Neural cell (in vitro differentiated cells): ENCODE data around the gene KRT86. TPM values are rescaled to one million over a fixed set of nuclear protein-coding genes. Genes with fewer than 3 reads are reported as not detected.

Experiments
- H2AFZ ChIP-seq: fragments of 200-600, 300-800 bp; sonication (generic), shearing (Covaris generic); 2 replicates; pipeline ENCODE4 v1.6.0; 2014; ENCODE audit warnings: low read depth, mild to moderate bottlenecking, antibody characterized with exemption, low read length, moderate library complexity
- H3F3A ChIP-seq: fragments of 200-600 bp; shearing (Covaris generic); 2 replicates; pipeline ENCODE4 v1.6.1; 2016; ENCODE audit warnings: mild to moderate bottlenecking, moderate library complexity, mixed read lengths, antibody characterized with exemption, low read length; ENCODE audit not compliant: insufficient read depth, poor library complexity, severe bottlenecking
- H3K27ac ChIP-seq: fragments of 200-600, 300-800 bp; sonication (generic), shearing (Covaris generic); 2 replicates; pipeline ENCODE4 v1.5.1; 2014; ENCODE audit warnings: mild to moderate bottlenecking, low read length, moderate library complexity
- H3K27me3 ChIP-seq: fragments of 300-800, 200-600 bp; sonication (generic), shearing (Covaris generic); 2 replicates; pipeline ENCODE4 v1.6.0; 2014; ENCODE audit warnings: mild to moderate bottlenecking, low read depth, low read length, moderate library complexity; ENCODE audit not compliant: insufficient read depth
- H3K36me3 ChIP-seq: fragments of 300-800, 200-600 bp; sonication (generic), shearing (Covaris generic); 2 replicates; pipeline ENCODE4 v1.5.1; 2014; ENCODE audit warnings: mild to moderate bottlenecking, antibody characterized with exemption, low read length, moderate library complexity; ENCODE audit not compliant: insufficient read depth
- H3K4me2 ChIP-seq: fragments of 300-800, 200-600 bp; sonication (generic), shearing (Covaris generic); 2 replicates; pipeline ENCODE4 v1.6.0; 2014; ENCODE audit warnings: mild to moderate bottlenecking, low read length
- H3K4me3 ChIP-seq: fragments of 300-800, 200-600 bp; sonication (generic), shearing (Covaris generic); 2 replicates; pipeline ENCODE4 v1.5.1; 2014; ENCODE audit warnings: mild to moderate bottlenecking, low read length, moderate library complexity
- H3K79me2 ChIP-seq: fragments of 200-600 bp; shearing (Covaris generic); replicated peaks from 2 replicates; pipeline ENCODE4 v1.6.0; 2014; ENCODE audit warnings: mild to moderate bottlenecking, low read length, moderate library complexity; ENCODE audit not compliant: insufficient read depth
- H3K9ac ChIP-seq: fragments of 300-800, 200-600 bp; sonication (generic), shearing (Covaris generic); 2 replicates; pipeline ENCODE4 v1.6.1; 2016; ENCODE audit warnings: mild to moderate bottlenecking, low read length, mixed read lengths
- H3K9me2 ChIP-seq: fragments of 200-600 bp; shearing (Covaris generic); 2 replicates; pipeline ENCODE4 v1.6.1; 2016; ENCODE audit warnings: mild to moderate bottlenecking, low read length, mixed read lengths; ENCODE audit not compliant: insufficient read depth
- H3K9me3 ChIP-seq: fragments of 200-600, 300-800 bp; sonication (generic), shearing (Covaris generic); 2 replicates; pipeline ENCODE4 v1.6.1; 2016; ENCODE audit warnings: mild to moderate bottlenecking, mixed run types, low read length, moderate library complexity, mixed read lengths
- H4K20me1 ChIP-seq: fragments of 200-600 bp; shearing (Covaris generic); 2 replicates; pipeline ENCODE4 v1.6.1; 2016; ENCODE audit warnings: mild to moderate bottlenecking, mixed run types; ENCODE audit not compliant: insufficient read depth
- EP300 ChIP-seq: fragments of 450-650 bp; conservative IDR thresholded peaks from 2 replicates; pipeline ENCODE4 v1.6.1; 2014; ENCODE audit warnings: antibody characterized with exemption, mild to moderate bottlenecking, moderate library complexity; ENCODE audit not compliant: poor library complexity, severe bottlenecking
- EZH2 ChIP-seq: fragments of 200-600, 300-800 bp; shearing (Covaris generic), sonication (generic); IDR thresholded peaks from 2 replicates; pipeline ENCODE4 v1.6.1; 2014; ENCODE audit warnings: antibody characterized with exemption, low read length, borderline replicate concordance, mild to moderate bottlenecking; ENCODE audit not compliant: insufficient read depth, poor library complexity, severe bottlenecking
- MXI1 ChIP-seq: fragments of 450-650 bp; conservative IDR thresholded peaks from 2 replicates; pipeline ENCODE4 v1.6.1; 2014; ENCODE audit warnings: antibody characterized with exemption, mild to moderate bottlenecking; ENCODE audit not compliant: poor library complexity, severe bottlenecking
- POLR2AphosphoS5 ChIP-seq: IDR thresholded peaks from 2 replicates; pipeline ENCODE4 v1.6.1; 2012
- RAD21 ChIP-seq: fragments of 450-650 bp; conservative IDR thresholded peaks from 2 replicates; pipeline ENCODE4 v1.6.1; 2014; ENCODE audit warnings: antibody characterized with exemption, mild to moderate bottlenecking, moderate library complexity
- REST ChIP-seq: IDR thresholded peaks from 2 replicates; pipeline ENCODE4 v1.6.1; 2012; ENCODE audit warnings: borderline replicate concordance
- SMC3 ChIP-seq: fragments of 450-650 bp; conservative IDR thresholded peaks from 2 replicates; pipeline ENCODE4 v1.6.1; 2014; ENCODE audit warnings: antibody characterized with exemption, mild to moderate bottlenecking, moderate library complexity; ENCODE audit not compliant: poor library complexity
- TAF1 ChIP-seq: IDR thresholded peaks from 2 replicates; pipeline ENCODE4 v1.6.1; 2012; ENCODE audit warnings: low read depth
- polyA plus RNA-seq: library from polyadenylated mRNA; depleted of rRNA; stranded (reverse); fragments of >200 nt; gene quantifications from 2 replicates; pipeline ENCODE4 v1.2.3, GENCODE V29; 2014
- TF ChIP-seq, protein P1 (sequence below): fragments of 450-650 bp; IDR thresholded peaks from 2 replicates; pipeline ENCODE4 v1.5.1; 2014; ENCODE audit warnings: antibody characterized with exemption, mild to moderate bottlenecking, moderate library complexity; ENCODE audit not compliant: poor library complexity, severe bottlenecking

The KRT86 gene
- polyA plus RNA-seq, 1 donor from 2014 or later: not detected

DNA sequence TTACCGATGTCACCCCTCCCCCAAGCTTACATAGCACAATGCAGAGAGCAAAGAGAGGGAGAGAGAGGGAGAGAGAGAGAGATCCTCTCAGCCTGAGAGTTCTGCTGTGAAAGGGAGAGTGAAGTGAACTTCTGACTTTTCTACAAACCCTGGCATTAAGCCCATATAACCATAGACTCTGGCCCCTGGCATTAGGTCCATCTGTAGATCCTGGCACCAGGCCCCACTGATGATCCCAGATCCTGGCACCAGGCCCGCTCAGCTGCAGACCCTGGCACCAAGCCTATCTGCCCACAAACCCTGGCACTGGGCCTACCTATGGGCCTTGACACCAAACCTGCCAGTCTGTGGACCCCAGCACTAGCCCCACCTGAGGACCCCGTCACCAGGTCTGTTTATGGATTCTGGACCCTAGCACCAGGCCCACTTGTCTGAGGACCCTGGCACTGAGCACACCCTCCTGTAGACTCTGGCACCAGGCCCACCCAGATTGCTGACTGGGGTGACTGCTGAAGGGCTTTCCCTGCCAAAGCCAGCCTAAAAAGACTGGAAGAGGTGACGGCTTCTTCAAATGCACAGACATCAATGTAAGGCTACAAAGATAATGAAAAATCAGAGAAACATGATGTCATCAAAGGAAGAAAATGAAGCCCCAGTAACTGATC is 61.3 kb downstream of the KRT86 start:
- Histone ChIP-seq H3F3A (no peaks in the 10 kb centered on the region), H3K36me3 (no peaks in the 10 kb centered on the region), H3K9me3 (no peaks in the 10 kb centered on the region), H3K9ac (no peak overlapping the region), H3K4me2 (no peak overlapping the region), H3K79me2 (no peaks in the 10 kb centered on the region), H4K20me1 (no peaks in the 10 kb centered on the region), H3K4me3 (no peak overlapping the region), H3K27ac (no peak overlapping the region), H3K27me3 (no peaks in the 10 kb centered on the region), H2AFZ (no peak overlapping the region), H3K9me2 (no peaks in the 10 kb centered on the region)
- TF ChIP-seq EP300: no peak
- no peak for TF ChIP-seq RAD21
- TF ChIP-seq TAF1: no peak
- TF ChIP-seq POLR2AphosphoS5: no peak
- TF ChIP-seq, protein P1, sequence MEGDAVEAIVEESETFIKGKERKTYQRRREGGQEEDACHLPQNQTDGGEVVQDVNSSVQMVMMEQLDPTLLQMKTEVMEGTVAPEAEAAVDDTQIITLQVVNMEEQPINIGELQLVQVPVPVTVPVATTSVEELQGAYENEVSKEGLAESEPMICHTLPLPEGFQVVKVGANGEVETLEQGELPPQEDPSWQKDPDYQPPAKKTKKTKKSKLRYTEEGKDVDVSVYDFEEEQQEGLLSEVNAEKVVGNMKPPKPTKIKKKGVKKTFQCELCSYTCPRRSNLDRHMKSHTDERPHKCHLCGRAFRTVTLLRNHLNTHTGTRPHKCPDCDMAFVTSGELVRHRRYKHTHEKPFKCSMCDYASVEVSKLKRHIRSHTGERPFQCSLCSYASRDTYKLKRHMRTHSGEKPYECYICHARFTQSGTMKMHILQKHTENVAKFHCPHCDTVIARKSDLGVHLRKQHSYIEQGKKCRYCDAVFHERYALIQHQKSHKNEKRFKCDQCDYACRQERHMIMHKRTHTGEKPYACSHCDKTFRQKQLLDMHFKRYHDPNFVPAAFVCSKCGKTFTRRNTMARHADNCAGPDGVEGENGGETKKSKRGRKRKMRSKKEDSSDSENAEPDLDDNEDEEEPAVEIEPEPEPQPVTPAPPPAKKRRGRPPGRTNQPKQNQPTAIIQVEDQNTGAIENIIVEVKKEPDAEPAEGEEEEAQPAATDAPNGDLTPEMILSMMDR: no peak
- no peak for TF ChIP-seq SMC3
- TF ChIP-seq REST: no peak
- TF ChIP-seq MXI1: no peak

GRCh38 chr12:52336641-52337040 is 62.2 kb downstream of the KRT86 start:
- H3K79me2 ChIP-seq: no peaks in the 10 kb centered on the region
- H3K9me2 ChIP-seq: no peaks in the 10 kb centered on the region
- no peak overlapping the region for H3K4me2 ChIP-seq
- no peak overlapping the region for H3K27ac ChIP-seq
- no peaks in the 10 kb centered on the region for H4K20me1 ChIP-seq
- no peak overlapping the region for H3K9ac ChIP-seq
- no peaks in the 10 kb centered on the region for H3K27me3 ChIP-seq
- TF ChIP-seq EP300 (no peak), EZH2 (no peak), REST (no peak), MXI1 (no peak), TAF1 (no peak), SMC3 (no peak), POLR2AphosphoS5 (no peak), RAD21 (no peak)
- TF ChIP-seq, protein P1: no peak
- H3K36me3 ChIP-seq: no peaks in the 10 kb centered on the region
- no peak overlapping the region for H2AFZ ChIP-seq
- no peaks in the 10 kb centered on the region for H3K9me3 ChIP-seq
- no peaks in the 10 kb centered on the region for H3F3A ChIP-seq
- H3K4me3 ChIP-seq: no peak overlapping the region
